A673 (cell line): ENCODE data around the gene MTRF1.

Experiments
- EZH2 ChIP-seq: fragments of 200-600 bp; sonication (generic); IDR thresholded peaks from 2 replicates; pipeline ENCODE4 v1.6.1; 2017; ENCODE audit warnings: borderline replicate concordance, low read depth, mild to moderate bottlenecking, mixed read lengths, antibody characterized with exemption, low read length; ENCODE audit not compliant: poor library complexity, severe bottlenecking
- TF ChIP-seq, protein P1 (sequence below): fragments of 300-800, 200-600 bp; sonication (generic); conservative IDR thresholded peaks from 2 replicates; pipeline ENCODE4 v1.5.1; 2017; ENCODE audit warnings: low read depth, mild to moderate bottlenecking, antibody characterized with exemption, low read length, moderate library complexity, mixed read lengths

DNA sequence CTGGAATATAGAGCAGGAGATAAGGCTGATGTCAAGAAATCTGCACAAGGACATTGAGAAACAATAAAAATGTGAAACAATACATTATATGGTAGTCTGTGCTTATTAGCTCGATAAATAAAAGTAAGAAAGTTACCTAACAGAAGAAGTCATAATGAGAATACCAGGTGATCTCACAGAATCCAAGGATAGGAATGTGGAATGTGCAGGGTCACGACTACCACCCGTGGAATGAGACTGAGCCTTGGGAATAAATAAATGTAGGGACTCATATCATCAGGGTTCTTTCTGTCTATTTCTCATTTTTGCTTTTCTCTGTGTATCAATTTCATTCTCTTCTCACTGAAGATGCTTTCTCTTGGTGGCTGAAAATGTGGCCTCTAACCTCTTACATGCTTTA is 43.0 kb downstream of the MTRF1 start:
- TF ChIP-seq, protein P1, sequence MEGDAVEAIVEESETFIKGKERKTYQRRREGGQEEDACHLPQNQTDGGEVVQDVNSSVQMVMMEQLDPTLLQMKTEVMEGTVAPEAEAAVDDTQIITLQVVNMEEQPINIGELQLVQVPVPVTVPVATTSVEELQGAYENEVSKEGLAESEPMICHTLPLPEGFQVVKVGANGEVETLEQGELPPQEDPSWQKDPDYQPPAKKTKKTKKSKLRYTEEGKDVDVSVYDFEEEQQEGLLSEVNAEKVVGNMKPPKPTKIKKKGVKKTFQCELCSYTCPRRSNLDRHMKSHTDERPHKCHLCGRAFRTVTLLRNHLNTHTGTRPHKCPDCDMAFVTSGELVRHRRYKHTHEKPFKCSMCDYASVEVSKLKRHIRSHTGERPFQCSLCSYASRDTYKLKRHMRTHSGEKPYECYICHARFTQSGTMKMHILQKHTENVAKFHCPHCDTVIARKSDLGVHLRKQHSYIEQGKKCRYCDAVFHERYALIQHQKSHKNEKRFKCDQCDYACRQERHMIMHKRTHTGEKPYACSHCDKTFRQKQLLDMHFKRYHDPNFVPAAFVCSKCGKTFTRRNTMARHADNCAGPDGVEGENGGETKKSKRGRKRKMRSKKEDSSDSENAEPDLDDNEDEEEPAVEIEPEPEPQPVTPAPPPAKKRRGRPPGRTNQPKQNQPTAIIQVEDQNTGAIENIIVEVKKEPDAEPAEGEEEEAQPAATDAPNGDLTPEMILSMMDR = no peak
- no peak for TF ChIP-seq EZH2
